Right lobe of liver (tissue), 6 donors: ENCODE data around the gene ZNF565. TPM values are rescaled to one million over a fixed set of nuclear protein-coding genes. Genes with fewer than 3 reads are reported as not detected.
"Not testable (repeated sequence)": the region's sequence is repeated elsewhere in the genome, so short reads cannot be mapped to it uniquely, and the experiment has no call there.

Experiments used
- ATAC-seq, 4 donors: fragments of 200-7000 bp; cut with Tn5 transposase; one replicate each; pipeline ENCODE4 v1.9.1; 2020; ENCODE audit warnings: mild to moderate bottlenecking in 4 of 4, moderate library complexity in 4 of 4
- DNase-seq, 3 donors: peaks; one replicate each; pipeline ENCODE4 v3.0.0-alpha.2; 2020
- H3K27ac ChIP-seq, 3 donors: fragments of 200-600 bp; one replicate each; pipeline ENCODE4 v1.8.0; 2022
- H3K27me3 ChIP-seq, 2 donors: fragments of 200-600 bp; one replicate each; pipeline ENCODE4 v1.8.0; 2022
- H3K36me3 ChIP-seq, 4 donors: fragments of 200-600 bp; sonication (generic) in 1 of 4; one replicate each; pipeline versions ENCODE4 v1.5.1 to v1.8.0; 2017 to 2022; ENCODE audit warnings: control low read depth in 1 of 4
- H3K4me1 ChIP-seq, 4 donors: fragments of 200-600 bp; sonication (generic) in 1 of 4; one replicate each; pipeline versions ENCODE4 v1.5.1 to v1.8.0; 2017 to 2022; ENCODE audit warnings: control low read depth in 1 of 4
- H3K4me3 ChIP-seq, 3 donors: fragments of 200-600 bp; one replicate each; pipeline ENCODE4 v1.8.0; 2022
- H3K9me3 ChIP-seq, 4 donors: fragments of 200-600 bp; sonication (generic) in 1 of 4; one replicate each; pipeline versions ENCODE4 v1.5.1 to v1.8.0; 2017 to 2022; ENCODE audit warnings: control low read depth in 1 of 4
- CTCF ChIP-seq, 4 donors: fragments of 200-600 bp in 3 of 4; fragments of 450-650 bp in 1 of 4; IDR thresholded peaks; one replicate each; pipeline versions ENCODE4 v1.5.1 to v1.8.0; 2016 to 2022; ENCODE audit warnings: antibody characterized with exemption in 4 of 4, mild to moderate bottlenecking in 2 of 4
- POLR2A ChIP-seq: fragments of 450-650 bp; IDR thresholded peaks from one replicate; pipeline ENCODE4 v1.6.1; 2017; ENCODE audit warnings: antibody characterized with exemption, mild to moderate bottlenecking
- WGBS: methylation state at CpG from one replicate; pipeline ENCODE4 v1.1.6; 2018; ENCODE audit warnings: low coverage, low lambda C conversion rate; ENCODE audit not compliant: insufficient coverage; ENCODE audit errors: missing lambda C conversion rate; 5-methylcytosine and 5-hydroxymethylcytosine counted together
- intact Hi-C, 2 donors: fragments of 100-400 bp; cut with DNase I; formaldehyde crosslinking; loops; one replicate each; pipeline versions ENCODE4 v1.11.2 to v1.14.1; 2022
- total RNA-seq, 6 experiments: library from RNA; depleted of rRNA in 2 of 6; stranded (reverse); fragments of >200 nt in 2 of 6; fragmentation: NEBNext Ultra II Directional in 3 of 6; extraction: Animal tissue kit (Norgen Biotek cat#: 25700) in 3 of 6; gene quantifications; one replicate each; pipeline versions ENCODE4 v1.1.0 to v1.2.4, GENCODE V29; 2016 to 2023
- donor health status: DM: no; HTN: yes; CAD: no.
- donor health status: DM: no; HTN: no; CAD: no.
- donor health status: DM: no; HTN: no; CAD: no.
- donor health status: DM: no; HTN: yes; CAD: no.
- donor health status: DM: no; HTN: yes; CAD: no.

The ZNF565 gene
- total RNA-seq, 6 experiments from 2014 or later, result 0.37 to 3.6 (median 2.2) TPM

GRCh38 chr19:36236946-36237310, 22.5 kb upstream of the ZNF565 start:
- intact Hi-C loops, result no loop called here
- no peak for TF ChIP-seq CTCF (IDR thresholded peaks at IDR 0.05)
- no peak for TF ChIP-seq POLR2A
- no peak overlapping the region for H3K27ac ChIP-seq
- DNase-seq, result no peak
- 93% methylated on average over 3 of the region's 3 CpGs for WGBS
- no peaks in the 10 kb centered on the region for H3K4me1 ChIP-seq
- H3K9me3 ChIP-seq, result peaks cover 0 to 41% (median 11%) of the 10 kb centered on the region in 4 donors
- H3K27me3 ChIP-seq, result no peaks in the 10 kb centered on the region
- peaks cover 21 to 58% (median 38%) of the 10 kb centered on the region in 4 donors for H3K36me3 ChIP-seq
- ATAC-seq, result no peak
- H3K4me3 ChIP-seq, result no peak overlapping the region

- no peak for ATAC-seq
Observed at GRCh38 chr19:36236304-36236945, 22.0 kb upstream of the ZNF565 start.

GRCh38 chr19:36233626-36234025, 19.2 kb upstream of the ZNF565 start:
- not testable (repeated sequence) for H3K4me3 ChIP-seq, ATAC-seq
- H3K9me3 ChIP-seq, result peaks cover 0 to 37% (median 10%) of the 10 kb centered on the region in 4 donors

More at GRCh38 chr19:36236304-36236945, 22.0 kb upstream of the ZNF565 start:
- H3K36me3 ChIP-seq, result peaks cover 21 to 63% (median 42%) of the 10 kb centered on the region in 4 donors
- intact Hi-C loops, result no loop called here
- H3K9me3 ChIP-seq, result peaks cover 0 to 41% (median 11%) of the 10 kb centered on the region in 4 donors
- DNase-seq, result no peak
- no peak overlapping the region for H3K27ac ChIP-seq
- TF ChIP-seq POLR2A, result no peak
- no peak for TF ChIP-seq CTCF (IDR thresholded peaks at IDR 0.05)
- no peaks in the 10 kb centered on the region for H3K4me1 ChIP-seq
- H3K27me3 ChIP-seq, result no peaks in the 10 kb centered on the region
- H3K4me3 ChIP-seq, result no peak overlapping the region
- 94% methylated on average over 4 of the region's 6 CpGs for WGBS

GRCh38 chr19:36225219-36225892, 10.9 kb upstream of the ZNF565 start:
- H3K9me3 ChIP-seq, result no peaks in the 10 kb centered on the region
- no peaks in the 10 kb centered on the region for H3K4me1 ChIP-seq
- no peaks in the 10 kb centered on the region for H3K27me3 ChIP-seq
- intact Hi-C loops, result no loop called here
- H3K4me3 ChIP-seq, result no peak overlapping the region
- TF ChIP-seq CTCF (IDR thresholded peaks at IDR 0.05) (no peak), POLR2A (no peak)
- peaks cover 6 to 65% (median 37%) of the 10 kb centered on the region in 4 donors for H3K36me3 ChIP-seq
- 36% methylated on average over 5 of the region's 5 CpGs for WGBS
- DNase-seq, result no peak
- no peak overlapping the region for H3K27ac ChIP-seq
- no peak for ATAC-seq

More at GRCh38 chr19:36233626-36234025, 19.2 kb upstream of the ZNF565 start:
- H3K4me1 ChIP-seq, DNase-seq, intact Hi-C loops, H3K27me3 ChIP-seq, H3K27ac ChIP-seq: not testable (repeated sequence)
- 60% methylated on average over 1 of the region's 7 CpGs for WGBS
- peaks cover 26 to 86% (median 64%) of the 10 kb centered on the region in 4 donors for H3K36me3 ChIP-seq

GRCh38 chr19:36222503-36222902, 8.0 kb upstream of the ZNF565 start:
- no peak overlapping the region for H3K4me3 ChIP-seq
- H3K27me3 ChIP-seq, result no peaks in the 10 kb centered on the region
- H3K4me1 ChIP-seq, result no peaks in the 10 kb centered on the region
- no peaks in the 10 kb centered on the region for H3K9me3 ChIP-seq
- peaks cover 0 to 50% (median 15%) of the 10 kb centered on the region in 4 donors for H3K36me3 ChIP-seq
- 94% methylated on average over 4 of the region's 4 CpGs for WGBS
- intact Hi-C loops, result no loop called here
- no peak for TF ChIP-seq POLR2A
- TF ChIP-seq CTCF (IDR thresholded peaks at IDR 0.05), result no peak
- DNase-seq (no peak), ATAC-seq (no peak)
- no peak overlapping the region for H3K27ac ChIP-seq
